Activated CD8-positive, alpha-beta T cell treated with anti-CD3 and anti-CD28 coated beads for 36 hours (primary cell): Measurements from ENCODE around the gene MAL. TPM values are rescaled to one million over a fixed set of nuclear protein-coding genes. Genes with fewer than 3 reads are reported as not detected.

Experiments used
- ATAC-seq: fragments of 200-7000 bp; cut with Tn5 transposase; one replicate; pipeline ENCODE4 v1.10.0; 2021; ENCODE audit warnings: mild to moderate bottlenecking, moderate library complexity
- CTCF ChIA-PET: fragments of 350-600 bp; sonication (Branson Sonifier 250); formaldehyde crosslinking; loops from one replicate; lab custom pipeline; 2021; ENCODE audit warnings: antibody characterized with exemption; lab: Charles Lee
- POLR2A ChIA-PET: fragments of 350-600 bp; sonication (Branson Sonifier 250); formaldehyde crosslinking; loops from one replicate; lab custom pipeline; 2021; ENCODE audit warnings: antibody characterized with exemption; lab: Charles Lee
- DNase-seq: peaks from one replicate; pipeline ENCODE4 v3.0.0-alpha.2; 2020
- H3K27ac Mint-ChIP-seq: one replicate; pipeline ENCODE4 v1.8.0; 2021; ENCODE audit warnings: mild to moderate bottlenecking, mixed read lengths
- H3K27me3 Mint-ChIP-seq: one replicate; pipeline ENCODE4 v1.8.0; 2021; ENCODE audit warnings: mixed read lengths
- H3K36me3 Mint-ChIP-seq: one replicate; pipeline ENCODE4 v1.8.0; 2021; ENCODE audit warnings: low read depth, mixed read lengths
- H3K4me1 Mint-ChIP-seq: one replicate; pipeline ENCODE4 v1.8.0; 2021; ENCODE audit warnings: low read depth, mixed read lengths
- H3K4me3 Mint-ChIP-seq: one replicate; pipeline ENCODE4 v1.8.0; 2021; ENCODE audit warnings: mild to moderate bottlenecking, moderate library complexity, mixed read lengths
- H3K9me3 Mint-ChIP-seq: one replicate; pipeline ENCODE4 v1.8.0; 2021; ENCODE audit warnings: mixed read lengths
- CTCF ChIP-seq: fragments of 200-600 bp; IDR thresholded peaks from one replicate; pipeline ENCODE4 v1.8.0; 2022; ENCODE audit warnings: antibody characterized with exemption, mild to moderate bottlenecking
- intact Hi-C: fragments of 100-400 bp; cut with micrococcal nuclease; formaldehyde crosslinking; loops from one replicate; pipeline ENCODE4 v1.10.0; 2022
- total RNA-seq, 2 experiments: library from RNA; stranded (reverse); gene quantifications; one replicate each; pipeline ENCODE4 v1.2.3, GENCODE V29; 2021

The MAL gene
- total RNA-seq, 2 experiments from 2014 or later = 54.0 to 59.2 TPM

DNA sequence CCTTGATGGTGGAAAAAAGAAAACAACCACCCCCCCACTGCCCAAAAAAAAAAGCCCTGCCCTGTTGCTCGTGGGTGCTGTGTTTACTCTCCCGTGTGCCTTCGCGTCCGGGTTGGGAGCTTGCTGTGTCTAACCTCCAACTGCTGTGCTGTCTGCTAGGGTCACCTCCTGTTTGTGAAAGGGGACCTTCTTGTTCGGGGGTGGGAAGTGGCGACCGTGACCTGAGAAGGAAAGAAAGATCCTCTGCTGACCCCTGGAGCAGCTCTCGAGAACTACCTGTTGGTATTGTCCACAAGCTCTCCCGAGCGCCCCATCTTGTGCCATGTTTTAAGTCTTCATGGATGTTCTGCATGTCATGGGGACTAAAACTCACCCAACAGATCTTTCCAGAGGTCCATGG is 28.0 kb downstream of the MAL start:
- no peaks in the 10 kb centered on the region for H3K9me3 Mint-ChIP-seq
- peaks cover 70% of the 10 kb centered on the region for H3K4me1 Mint-ChIP-seq
- peaks cover 31% of the 10 kb centered on the region for H3K36me3 Mint-ChIP-seq
- CTCF ChIA-PET = interaction anchor here (1.0 to 12.1 kb wide), 15 partner anchors 10 to 61 kb away, joined by 3 to 142 read pairs (median 9); partner anchors contain the start of gene MAL
- ATAC-seq (no peak), DNase-seq (peak; percentile 59)
- TF ChIP-seq CTCF = peak; percentile 11
- POLR2A ChIA-PET = interaction anchor here (0.7 to 6.6 kb wide), 8 partner anchors 10 to 48 kb away, joined by 3 to 65 read pairs (median 8); no protein-coding TSS in a partner anchor
- H3K27ac Mint-ChIP-seq = peak overlapping the region; percentile 85
- intact Hi-C loops = no loop called here
- H3K27me3 Mint-ChIP-seq = no peaks in the 10 kb centered on the region
- no peak overlapping the region for H3K4me3 Mint-ChIP-seq

DNA sequence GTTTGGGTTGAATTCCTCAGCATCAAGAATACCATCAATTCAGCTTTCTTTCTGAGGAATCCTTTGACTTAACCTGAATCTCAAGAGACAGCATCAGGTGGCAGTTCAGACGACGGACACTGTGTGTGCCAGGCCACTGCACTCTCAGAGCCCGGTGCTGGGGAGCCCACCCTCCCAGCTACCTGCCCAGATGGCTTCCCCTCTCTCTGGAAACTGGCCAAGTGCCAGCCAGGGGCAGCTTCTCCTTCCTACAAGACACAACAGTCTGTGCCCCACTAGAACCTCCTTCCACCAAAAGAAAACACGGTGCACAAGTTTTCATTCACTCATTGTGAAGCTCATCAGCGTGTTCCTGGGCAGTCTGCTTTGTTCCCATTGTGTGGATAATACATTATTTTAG is 28.5 kb downstream of the MAL start:
- H3K4me1 Mint-ChIP-seq = peaks cover 65% of the 10 kb centered on the region
- intact Hi-C loops = no loop called here
- no peak for DNase-seq

DNA sequence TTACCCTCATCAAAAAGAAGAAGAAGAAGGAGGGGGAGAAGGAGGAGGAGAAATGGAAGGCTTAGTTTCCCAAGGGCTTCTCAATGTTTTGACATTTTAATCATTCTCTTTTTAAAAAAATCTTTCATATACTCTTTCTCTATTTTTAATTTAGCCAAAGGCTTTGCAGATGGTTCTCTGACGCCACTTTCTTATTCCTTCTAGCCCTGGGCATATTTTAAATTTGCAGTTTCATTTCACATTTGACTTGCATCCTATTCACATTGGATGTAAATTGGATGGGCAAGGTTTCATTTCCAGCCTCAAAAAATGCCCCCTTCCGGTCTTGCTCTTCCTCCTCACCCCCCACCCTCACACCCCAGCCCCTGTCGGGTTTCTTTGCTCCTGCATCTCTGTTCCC is 29.8 kb downstream of the MAL start:
- intact Hi-C loops = no loop called here
- no peak for DNase-seq

More for the DNA sequence above, 28.5 kb downstream of the MAL start:
- no peak overlapping the region for H3K4me3 Mint-ChIP-seq
- no peaks in the 10 kb centered on the region for H3K9me3 Mint-ChIP-seq
- no peak for ATAC-seq
- no peak for TF ChIP-seq CTCF
- CTCF ChIA-PET = interaction anchor here (1.0 to 12.1 kb wide), 12 partner anchors 9 to 61 kb away, joined by 3 to 142 read pairs (median 10); partner anchors contain the start of gene MAL
- POLR2A ChIA-PET = interaction anchor here (0.7 to 6.6 kb wide), 8 partner anchors 9 to 48 kb away, joined by 3 to 65 read pairs (median 8); no protein-coding TSS in a partner anchor
- H3K27ac Mint-ChIP-seq = peak overlapping the region; percentile 85
- no peaks in the 10 kb centered on the region for H3K27me3 Mint-ChIP-seq
- peaks cover 28% of the 10 kb centered on the region for H3K36me3 Mint-ChIP-seq

GRCh38 chr2:95056044-95056443 is 30.5 kb downstream of the MAL start:
- DNase-seq = no peak
- H3K9me3 Mint-ChIP-seq = no peaks in the 10 kb centered on the region
- H3K4me3 Mint-ChIP-seq = no peak overlapping the region
- intact Hi-C loops = no loop called here
- no peaks in the 10 kb centered on the region for H3K27me3 Mint-ChIP-seq
- TF ChIP-seq CTCF = no peak
- POLR2A ChIA-PET = interaction anchor here (0.5 to 6.6 kb wide), 3 partner anchors 8 to 28 kb away, joined by 3 to 65 read pairs (median 4); no protein-coding TSS in a partner anchor
- peaks cover 52% of the 10 kb centered on the region for H3K4me1 Mint-ChIP-seq
- CTCF ChIA-PET = interaction anchor here (3.3 to 12.1 kb wide), 3 partner anchors 21 to 41 kb away, joined by 9 to 142 read pairs (median 131); partner anchors contain the start of gene MAL
- ATAC-seq = peak; percentile 22
- peaks cover 18% of the 10 kb centered on the region for H3K36me3 Mint-ChIP-seq
- H3K27ac Mint-ChIP-seq = peak overlapping the region; percentile 80

More for the DNA sequence above, 29.8 kb downstream of the MAL start:
- TF ChIP-seq CTCF = no peak
- H3K4me3 Mint-ChIP-seq = no peak overlapping the region
- POLR2A ChIA-PET = interaction anchor here (0.5 to 6.6 kb wide), 4 partner anchors 8 to 28 kb away, joined by 3 to 65 read pairs (median 14); no protein-coding TSS in a partner anchor
- no peaks in the 10 kb centered on the region for H3K27me3 Mint-ChIP-seq
- peak overlapping the region; percentile 80 for H3K27ac Mint-ChIP-seq
- CTCF ChIA-PET = interaction anchor here (0.7 to 12.1 kb wide), 7 partner anchors 8 to 56 kb away, joined by 3 to 142 read pairs (median 16); partner anchors contain the start of gene MAL
- no peak for ATAC-seq
- H3K36me3 Mint-ChIP-seq = peaks cover 23% of the 10 kb centered on the region
- H3K4me1 Mint-ChIP-seq = peaks cover 59% of the 10 kb centered on the region
- no peaks in the 10 kb centered on the region for H3K9me3 Mint-ChIP-seq
